Medulla oblongata (tissue), 1 donor: Measurements from ENCODE around the gene TAF8.

ENCODE experiments used
- DNase-seq: peaks from one replicate; pipeline ENCODE4 v3.0.0-alpha.2; 2015; ENCODE audit errors: extremely low spot score

Gene TAF8

GRCh38 chr6:42099340-42100028 is 49.2 kb downstream of the TAF8 start:
- no peak for DNase-seq

GRCh38 chr6:42100029-42100901 is 49.9 kb downstream of the TAF8 start:
- DNase-seq, result no peak

GRCh38 chr6:42101186-42101657 is 50.9 kb downstream of the TAF8 start:
- no peak for DNase-seq

- DNase-seq, result no peak
These were observed 52.9 kb downstream of the TAF8 start for GRCh38 chr6:42103216-42103615.

GRCh38 chr6:42103753-42104094 is 53.4 kb downstream of the TAF8 start:
- DNase-seq, result no peak

GRCh38 chr6:42104095-42104803 is 53.9 kb downstream of the TAF8 start:
- peak; percentile 37 for DNase-seq

GRCh38 chr6:42104804-42105125 is 54.4 kb downstream of the TAF8 start:
- DNase-seq, result no peak

GRCh38 chr6:42105156-42105648 is 54.9 kb downstream of the TAF8 start:
- no peak for DNase-seq

GRCh38 chr6:42105709-42106108 is 55.4 kb downstream of the TAF8 start:
- DNase-seq, result no peak

GRCh38 chr6:42106112-42107023 is 56.0 kb downstream of the TAF8 start:
- no peak for DNase-seq

GRCh38 chr6:42108071-42108470 is 57.7 kb downstream of the TAF8 start:
- DNase-seq, result no peak

- DNase-seq, result no peak
These were observed 60.4 kb downstream of the TAF8 start for GRCh38 chr6:42110683-42111082.

GRCh38 chr6:42112351-42112750 is 62.0 kb downstream of the TAF8 start:
- DNase-seq, result no peak

- no peak for DNase-seq
These were observed 63.8 kb downstream of the TAF8 start for GRCh38 chr6:42113936-42114636.

GRCh38 chr6:42117843-42118161 is 67.5 kb downstream of the TAF8 start:
- no peak for DNase-seq

- DNase-seq, result peak; percentile 60
These were observed 68.1 kb downstream of the TAF8 start for GRCh38 chr6:42118162-42119001.

- no peak for DNase-seq
These were observed 70.9 kb downstream of the TAF8 start for GRCh38 chr6:42120895-42121865.

GRCh38 chr6:42123379-42124103 is 73.2 kb downstream of the TAF8 start:
- DNase-seq, result no peak
